IPS-NIHi7 (cell line): Measurements from ENCODE around the gene OLFM1.

Source experiments
- DNase-seq: peaks from one replicate; pipeline ENCODE4 v3.0.0; 2012; ENCODE audit warnings: mixed read lengths; ENCODE audit errors: extremely low spot score

OLFM1 gene

DNA sequence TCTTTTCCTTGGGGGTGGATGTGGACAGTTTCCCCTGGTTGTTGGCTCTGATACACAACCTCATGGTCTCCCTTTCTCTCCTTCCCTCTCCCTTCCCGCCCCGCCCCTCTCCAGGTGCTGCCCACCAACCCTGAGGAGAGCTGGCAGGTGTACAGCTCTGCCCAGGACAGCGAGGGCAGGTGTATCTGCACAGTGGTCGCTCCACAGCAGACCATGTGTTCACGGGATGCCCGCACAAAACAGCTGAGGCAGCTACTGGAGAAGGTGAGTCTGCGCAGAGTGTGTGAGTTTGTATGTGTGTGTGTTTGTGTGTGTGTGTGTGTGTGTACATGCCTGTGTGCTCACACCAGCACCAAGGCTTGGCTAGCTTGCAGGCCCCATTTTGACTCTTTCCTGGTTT is 2.6 kb downstream of the OLFM1 start:
- no peak for DNase-seq

GRCh38 chr9:135090547-135090946 is 3.1 kb downstream of the OLFM1 start:
- no peak for DNase-seq

DNA sequence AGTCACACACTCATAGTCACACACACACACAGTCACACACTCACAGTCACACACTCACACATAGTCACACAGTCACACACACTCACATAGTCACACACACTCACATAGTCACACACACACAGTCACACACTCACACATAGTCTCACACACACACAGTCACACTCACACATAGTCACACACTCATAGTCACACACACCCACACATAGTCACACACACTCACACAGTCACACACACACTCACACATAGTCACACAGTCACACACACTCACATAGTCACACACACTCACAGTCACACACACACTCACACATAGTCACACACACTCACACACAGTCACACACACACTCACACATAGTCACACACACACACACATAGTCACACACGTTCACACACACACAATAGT is 4.1 kb downstream of the OLFM1 start:
- no peak for DNase-seq

DNA sequence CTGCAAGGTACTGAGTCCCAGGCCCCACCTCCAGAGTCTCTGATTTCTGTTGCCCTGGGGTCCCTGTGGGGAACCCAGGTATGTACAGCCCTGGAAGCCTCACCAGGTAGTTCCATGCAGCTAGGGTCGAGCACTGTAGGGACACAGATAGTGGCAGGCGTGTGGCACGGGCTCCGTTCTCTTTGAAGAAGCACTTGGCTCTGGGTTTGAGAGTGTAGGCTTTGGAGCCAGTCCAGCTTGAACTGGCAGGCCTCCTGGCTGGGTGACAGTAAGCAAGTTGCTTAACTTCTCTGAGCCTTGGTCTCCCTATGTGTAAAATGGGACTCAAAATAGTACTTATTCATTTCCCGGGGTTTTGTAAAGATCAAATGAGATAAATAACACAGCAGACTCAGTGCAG is 5.6 kb downstream of the OLFM1 start:
- DNase-seq, result no peak

- DNase-seq, result no peak
These were observed 6.6 kb downstream of the OLFM1 start for GRCh38 chr9:135093911-135094584.

GRCh38 chr9:135095470-135096407 is 8.3 kb downstream of the OLFM1 start:
- DNase-seq, result no peak

- DNase-seq, result no peak
These were observed 9.0 kb downstream of the OLFM1 start for GRCh38 chr9:135096408-135096895.

DNA sequence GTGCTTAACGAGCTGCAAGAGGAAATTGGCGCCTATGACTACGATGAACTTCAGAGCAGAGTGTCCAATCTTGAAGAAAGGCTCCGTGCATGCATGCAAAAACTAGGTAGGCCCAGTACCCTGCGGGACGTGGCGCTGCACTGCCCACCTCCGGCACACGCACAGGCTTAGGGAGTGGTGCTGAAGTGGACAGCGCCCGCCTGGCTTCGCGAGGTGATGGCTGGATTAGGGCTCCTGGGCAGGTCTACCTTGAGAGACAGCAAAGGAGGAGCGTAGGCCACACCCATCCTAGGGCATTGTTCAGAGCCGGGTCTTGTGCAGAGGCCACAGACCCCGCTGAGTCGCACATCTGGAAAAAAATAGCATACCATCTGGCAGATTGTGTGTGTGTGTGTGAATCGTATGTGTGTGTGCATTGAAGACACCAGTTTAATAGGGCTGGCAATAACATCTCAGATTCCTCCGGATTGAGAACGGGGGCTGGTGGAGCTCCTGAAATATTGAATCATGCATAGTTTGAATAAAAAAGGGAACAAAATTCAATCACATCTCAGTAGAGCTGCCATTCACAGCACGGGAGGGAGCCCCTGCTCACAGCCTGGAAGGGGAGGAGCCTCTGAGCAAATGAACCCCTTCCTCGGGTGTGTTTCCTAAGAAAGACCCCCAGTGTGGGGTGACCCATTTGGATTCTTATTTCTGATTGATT is 11.1 kb downstream of the OLFM1 start:
- DNase-seq, result peak; percentile 93

GRCh38 chr9:135099574-135099973 is 12.1 kb downstream of the OLFM1 start:
- no peak for DNase-seq

DNA sequence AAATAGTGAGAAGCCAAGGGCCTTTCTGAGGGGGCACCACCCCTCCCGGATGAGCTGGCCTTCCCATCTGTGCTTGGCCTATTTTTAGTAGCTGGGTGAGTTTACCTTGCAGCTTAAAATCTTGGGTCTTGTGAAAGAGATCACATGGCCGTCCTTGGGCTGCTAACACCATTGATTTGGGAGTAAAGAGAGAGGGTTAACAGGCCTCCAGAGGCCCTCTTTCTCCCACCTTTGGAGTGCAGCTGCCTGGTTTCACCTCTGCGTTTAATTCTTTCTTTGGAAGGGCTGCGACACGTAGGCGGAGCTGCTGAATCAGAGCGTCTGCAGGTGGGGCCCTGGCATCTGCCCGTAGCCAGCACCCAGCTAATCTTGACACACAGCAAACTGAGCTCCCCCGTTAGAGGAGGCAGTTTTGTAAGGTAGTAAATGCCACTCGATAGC is 12.8 kb downstream of the OLFM1 start:
- no peak for DNase-seq

- DNase-seq, result no peak
These were observed 13.4 kb downstream of the OLFM1 start for GRCh38 chr9:135100725-135101410.

GRCh38 chr9:135101486-135101885 is 14.0 kb downstream of the OLFM1 start:
- DNase-seq, result no peak

GRCh38 chr9:135101926-135102325 is 14.5 kb downstream of the OLFM1 start:
- no peak for DNase-seq

DNA sequence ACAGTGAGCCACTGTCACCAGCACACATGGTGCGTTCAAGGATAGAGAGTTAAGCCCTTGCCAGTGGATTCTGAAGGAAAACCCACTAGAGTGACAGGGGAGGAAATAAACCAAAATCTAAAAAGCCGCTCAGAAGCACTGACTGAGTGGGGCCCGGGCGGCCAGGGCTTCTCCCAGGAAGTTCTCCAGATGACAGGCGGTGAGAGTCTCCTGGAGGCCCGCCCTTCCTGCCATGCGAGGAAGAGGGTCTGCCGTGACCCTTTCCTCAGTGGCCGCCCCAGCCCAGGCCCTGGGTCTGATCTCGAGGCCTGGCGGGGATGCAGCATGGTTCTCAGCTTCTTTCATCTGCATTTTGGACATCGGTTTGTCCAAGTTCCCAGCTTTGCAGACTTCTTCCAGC is 14.9 kb downstream of the OLFM1 start:
- no peak for DNase-seq

- DNase-seq, result no peak
These were observed 15.6 kb downstream of the OLFM1 start for GRCh38 chr9:135103001-135103446.

DNA sequence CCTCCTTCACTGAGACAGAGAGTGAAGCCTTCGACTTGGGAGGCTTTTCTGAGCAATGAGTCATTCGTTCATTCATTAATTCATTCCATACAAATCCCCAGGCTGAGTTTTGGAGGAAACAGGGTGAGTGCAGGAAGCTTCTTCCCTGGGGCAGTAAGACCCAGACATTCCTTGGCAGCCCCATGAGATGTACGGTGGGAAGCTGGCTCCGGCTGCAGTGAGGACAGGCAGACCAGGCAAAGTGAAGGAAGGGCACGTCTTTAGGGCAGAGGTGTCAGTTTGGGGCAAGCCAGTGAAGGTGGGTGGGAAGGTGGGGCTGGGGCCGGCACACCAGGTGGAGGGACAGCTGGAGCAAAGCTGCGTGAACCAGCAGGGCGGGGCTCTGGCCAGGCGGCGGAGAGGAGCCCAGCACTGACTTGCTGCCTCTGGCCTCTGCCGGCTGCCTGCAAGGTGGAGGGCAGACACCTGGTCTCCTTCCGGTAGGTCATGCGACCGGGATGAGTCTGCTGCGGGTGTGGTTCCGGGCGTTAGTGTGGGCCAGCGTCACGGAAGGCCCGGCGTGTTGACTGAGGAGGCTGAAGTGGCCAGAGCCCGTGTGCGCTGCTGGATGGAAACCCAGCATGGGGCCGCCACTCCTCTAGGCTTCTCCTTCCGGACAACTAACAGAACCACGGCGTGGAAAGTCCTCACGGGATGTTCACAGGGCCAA is 16.6 kb downstream of the OLFM1 start:
- no peak for DNase-seq

DNA sequence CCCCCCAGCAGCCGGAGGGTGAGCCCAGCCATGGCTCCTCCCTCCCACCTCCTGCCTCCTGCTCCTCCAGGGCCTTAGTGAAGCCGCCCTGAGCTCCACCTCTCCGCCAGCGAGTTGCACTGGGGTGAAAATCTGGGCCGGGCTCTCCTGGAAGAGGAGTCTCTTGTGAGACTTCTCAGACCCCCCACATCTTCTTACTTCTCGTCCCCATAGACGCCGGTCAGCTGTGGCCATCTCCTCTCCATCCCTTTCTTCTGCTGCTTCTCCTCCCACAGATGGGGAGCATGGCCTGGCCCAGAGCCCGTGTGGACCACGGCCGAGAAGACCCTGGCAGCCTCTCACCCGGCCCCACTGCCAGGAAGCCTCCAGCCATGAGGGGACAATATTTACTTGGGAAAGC is 17.3 kb downstream of the OLFM1 start:
- DNase-seq, result no peak

GRCh38 chr9:135105211-135105745 is 17.8 kb downstream of the OLFM1 start:
- DNase-seq, result no peak

DNA sequence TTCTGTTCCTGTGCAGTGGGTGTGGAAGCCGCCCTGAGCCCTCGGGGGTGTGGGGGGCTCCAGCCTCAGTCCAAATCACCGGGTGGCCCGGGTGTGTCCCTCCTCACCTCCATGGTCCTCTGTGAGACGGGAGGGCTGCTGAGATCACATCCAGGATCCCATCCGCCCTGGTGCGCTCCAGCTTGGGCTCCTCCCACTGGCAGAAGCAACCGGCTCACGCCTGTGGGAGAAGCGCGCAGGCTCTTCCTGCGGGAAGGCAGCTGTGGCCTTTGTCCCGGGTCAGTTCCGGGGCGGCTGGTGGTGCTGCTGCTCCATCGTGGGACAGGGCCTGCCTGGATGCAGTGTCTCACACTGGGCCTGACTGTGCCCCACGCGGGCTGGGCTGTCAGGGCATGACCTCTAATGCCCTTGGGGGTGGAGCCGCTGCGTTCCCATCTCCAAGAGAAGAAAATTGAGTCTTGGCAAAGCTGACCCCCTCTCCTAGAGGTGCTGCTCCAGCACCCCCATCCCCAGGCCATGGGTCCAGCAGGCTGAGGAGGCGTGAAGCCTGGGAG is 18.5 kb downstream of the OLFM1 start:
- DNase-seq, result no peak

- no peak for DNase-seq
These were observed 19.2 kb downstream of the OLFM1 start for GRCh38 chr9:135106551-135107270.
